ENCODE results near the gene ZNF22.
A peak's percentile ranks its signal among the peaks of the same experiment; 100 is the strongest.

The ZNF22 gene

GRCh38 chr10:44963772-44964633 is 36.7 kb upstream of the ZNF22 start:
- H3K4me3 ChIP-seq (ENCODE audit: low read depth, low read length), result no peak overlapping the region
- DNase-seq (ENCODE audit: low read depth), result peak; percentile 51

GRCh38 chr10:44965104-44965503 is 35.6 kb upstream of the ZNF22 start:
- no peak for DNase-seq (ENCODE audit: low read depth)
- no peak overlapping the region for H3K4me3 ChIP-seq (ENCODE audit: low read depth, low read length)

- H3K4me3 ChIP-seq (ENCODE audit: low read depth, low read length), result no peak overlapping the region
- no peak for DNase-seq (ENCODE audit: low read depth)
These were observed 35.0 kb upstream of the ZNF22 start for GRCh38 chr10:44965651-44966097.

DNA sequence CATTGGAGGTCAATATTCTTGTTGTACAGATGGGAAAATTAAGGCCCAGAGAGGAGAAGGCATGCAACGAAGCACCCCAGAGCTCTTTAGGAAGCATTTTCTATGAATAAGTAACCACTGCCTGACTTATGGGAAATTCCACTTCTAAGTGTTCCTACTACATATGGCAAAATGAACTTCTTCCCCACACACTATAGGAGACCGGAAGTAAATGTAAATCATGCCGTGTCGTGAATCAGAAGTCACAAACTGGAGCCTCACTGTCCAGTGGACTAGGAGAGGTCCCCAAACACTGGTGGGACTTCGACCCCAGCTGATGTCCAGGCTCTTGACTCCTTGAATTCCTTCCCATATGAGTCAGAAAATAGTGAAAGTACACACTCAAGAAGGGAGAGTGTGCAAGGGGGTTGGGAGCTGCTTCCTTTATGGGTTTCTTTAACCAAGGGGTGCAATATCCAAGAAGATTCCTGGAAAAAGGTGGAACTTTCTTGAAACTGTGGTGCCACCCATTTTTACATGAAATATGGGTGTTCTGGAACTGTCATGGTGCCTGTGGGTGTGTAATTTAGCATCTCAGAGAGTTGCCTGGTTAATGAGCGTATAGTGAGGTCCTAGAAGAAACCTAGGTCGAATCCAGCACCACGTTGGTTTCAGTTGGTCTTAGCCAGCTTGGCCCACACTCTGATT is 34.5 kb upstream of the ZNF22 start:
- no peak overlapping the region for H3K4me3 ChIP-seq (ENCODE audit: low read depth, low read length)
- DNase-seq (ENCODE audit: low read depth), result no peak

GRCh38 chr10:44966816-44967509 is 33.8 kb upstream of the ZNF22 start:
- no peak overlapping the region for H3K4me3 ChIP-seq (ENCODE audit: low read depth, low read length)
- DNase-seq (ENCODE audit: low read depth), result no peak

DNA sequence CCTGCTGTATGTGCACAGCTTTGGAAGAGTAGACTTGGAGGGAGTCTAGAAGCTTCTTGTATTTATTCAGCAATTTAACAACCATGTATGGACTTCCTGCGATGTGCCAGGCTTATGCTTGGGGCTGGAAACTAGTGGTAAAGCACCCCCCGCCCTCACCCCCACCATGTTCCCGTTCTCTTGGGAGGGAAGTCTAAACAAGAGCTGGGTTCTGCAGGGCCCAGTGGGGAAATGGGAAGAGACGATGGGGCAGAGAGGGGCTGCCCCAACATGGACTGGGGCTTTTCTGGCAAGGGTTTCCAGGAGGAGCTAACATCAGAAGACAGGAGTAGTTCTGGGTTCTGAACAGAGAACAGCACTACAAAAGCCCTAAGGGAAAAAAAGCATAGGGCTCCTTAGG is 33.1 kb upstream of the ZNF22 start:
- DNase-seq (ENCODE audit: low read depth), result no peak
- no peak overlapping the region for H3K4me3 ChIP-seq (ENCODE audit: low read depth, low read length)

DNA sequence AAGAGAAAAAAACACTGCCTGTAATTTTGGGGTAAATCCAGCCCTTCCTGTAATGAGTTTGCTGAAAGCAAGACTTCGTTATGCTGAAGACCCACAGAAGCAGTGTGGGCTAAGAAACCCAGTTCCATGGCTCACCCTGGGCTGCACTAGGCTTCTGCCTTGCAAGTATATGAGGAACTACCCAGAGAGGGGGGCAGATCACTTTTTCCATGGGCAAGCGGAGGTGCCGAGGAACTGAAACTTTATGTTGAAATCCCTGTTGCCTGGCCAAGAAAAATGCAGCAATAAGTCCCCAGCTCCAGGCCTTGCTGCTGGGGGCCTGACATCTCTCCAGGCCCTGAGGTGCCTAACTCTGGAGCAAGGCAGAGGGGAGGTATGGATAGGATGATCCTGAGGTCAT is 32.6 kb upstream of the ZNF22 start:
- H3K4me3 ChIP-seq (ENCODE audit: low read depth, low read length), result no peak overlapping the region
- DNase-seq (ENCODE audit: low read depth), result no peak

- DNase-seq (ENCODE audit: low read depth), result no peak
- no peak overlapping the region for H3K4me3 ChIP-seq (ENCODE audit: low read depth, low read length)
These were observed 32.0 kb upstream of the ZNF22 start for GRCh38 chr10:44968500-44969400.

- DNase-seq (ENCODE audit: low read depth), result no peak
- no peak overlapping the region for H3K4me3 ChIP-seq (ENCODE audit: low read depth, low read length)
These were observed 30.9 kb upstream of the ZNF22 start for GRCh38 chr10:44969854-44970253.

GRCh38 chr10:44970812-44971395 is 29.8 kb upstream of the ZNF22 start:
- H3K4me3 ChIP-seq (ENCODE audit: low read depth, low read length), result no peak overlapping the region

GRCh38 chr10:44971434-44971833 is 29.3 kb upstream of the ZNF22 start:
- H3K4me3 ChIP-seq (ENCODE audit: low read depth, low read length), result no peak overlapping the region
- DNase-seq (ENCODE audit: low read depth), result no peak

More at GRCh38 chr10:44970812-44971395, 29.8 kb upstream of the ZNF22 start:
- DNase-seq (ENCODE audit: low read depth), result no peak

GRCh38 chr10:44971935-44972757 is 28.6 kb upstream of the ZNF22 start:
- DNase-seq (ENCODE audit: low read depth), result no peak
- H3K4me3 ChIP-seq (ENCODE audit: low read depth, low read length), result no peak overlapping the region

GRCh38 chr10:44972874-44973306 is 27.8 kb upstream of the ZNF22 start:
- no peak overlapping the region for H3K4me3 ChIP-seq (ENCODE audit: low read depth, low read length)
- no peak for DNase-seq (ENCODE audit: low read depth)

DNA sequence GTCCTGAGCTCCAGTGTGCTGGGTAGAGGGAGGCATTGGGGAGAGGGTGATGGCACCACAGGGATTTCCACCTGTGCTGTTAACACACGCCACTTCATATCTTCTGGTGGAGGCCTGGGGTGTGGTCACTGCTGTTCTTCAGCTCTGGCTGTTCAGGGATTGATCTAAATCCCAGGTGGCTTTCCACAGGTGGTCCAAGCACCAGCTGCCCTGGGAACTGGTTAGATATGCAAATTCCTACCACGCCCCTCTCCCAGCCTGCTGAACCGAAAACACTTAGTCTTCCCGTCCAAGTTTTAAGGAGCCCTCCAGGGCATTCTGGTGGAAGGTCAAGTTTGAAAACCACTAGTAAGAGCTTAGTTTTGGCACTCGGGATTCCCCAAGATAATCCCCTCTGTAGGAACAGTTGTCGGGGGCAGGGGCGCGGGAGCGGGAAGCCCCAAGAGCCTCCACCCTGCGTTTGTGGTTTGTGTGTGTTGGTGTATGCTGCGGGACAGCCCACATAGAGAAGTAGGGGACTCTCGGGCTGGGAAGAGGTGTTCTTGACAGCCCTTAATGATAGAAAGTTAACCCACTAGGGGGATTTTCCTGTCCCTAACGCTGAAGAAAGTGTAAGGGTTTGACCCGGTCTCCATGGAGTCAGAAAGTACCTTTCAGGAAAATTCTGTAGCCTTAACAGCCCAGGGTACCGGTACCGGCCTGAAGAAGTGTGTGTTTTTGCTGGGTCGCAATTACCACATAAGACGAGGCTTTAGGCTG is 27.2 kb upstream of the ZNF22 start:
- no peak overlapping the region for H3K4me3 ChIP-seq (ENCODE audit: low read depth, low read length)
- no peak for DNase-seq (ENCODE audit: low read depth)

- H3K4me3 ChIP-seq (ENCODE audit: low read depth, low read length), result peak overlapping the region; percentile 31
- no peak for DNase-seq (ENCODE audit: low read depth)
These were observed 26.6 kb upstream of the ZNF22 start for GRCh38 chr10:44974082-44974627.

- H3K4me3 ChIP-seq (ENCODE audit: low read depth, low read length), result peak overlapping the region; percentile 33
- no peak for DNase-seq (ENCODE audit: low read depth)
These were observed 25.9 kb upstream of the ZNF22 start for GRCh38 chr10:44974628-44975430.
